ENCODE results near the gene RASGRP3.

RASGRP3 gene

GRCh38 chr2:33521791-33522281 is 45.4 kb downstream of the RASGRP3 start:
- Mint-ChIP-seq H3K27ac (no peak overlapping the region), H3K9me3 (no peaks in the 10 kb centered on the region), H3K4me3 (no peak overlapping the region), H3K4me1 (peaks cover 5% of the 10 kb centered on the region), H3K36me3 (peaks cover 5% of the 10 kb centered on the region)
- ATAC-seq: no peak
- no peak for DNase-seq (ENCODE audit: low spot score in 2 of 2)

GRCh38 chr2:33522576-33522975 is 46.1 kb downstream of the RASGRP3 start:
- no peak for DNase-seq (ENCODE audit: low spot score in 2 of 2)
- ATAC-seq: no peak
- no peaks in the 10 kb centered on the region for H3K9me3 Mint-ChIP-seq
- no peak overlapping the region for H3K4me3 Mint-ChIP-seq
- H3K36me3 Mint-ChIP-seq: peaks cover 5% of the 10 kb centered on the region
- H3K4me1 Mint-ChIP-seq: peaks cover 5% of the 10 kb centered on the region
- H3K27ac Mint-ChIP-seq: no peak overlapping the region

GRCh38 chr2:33525666-33526065 is 49.2 kb downstream of the RASGRP3 start:
- no peak for ATAC-seq
- H3K36me3 Mint-ChIP-seq: peaks cover 5% of the 10 kb centered on the region
- no peak overlapping the region for H3K4me3 Mint-ChIP-seq
- H3K9me3 Mint-ChIP-seq: no peaks in the 10 kb centered on the region
- no peak overlapping the region for H3K27ac Mint-ChIP-seq
- no peak for DNase-seq (ENCODE audit: low spot score in 2 of 2)
- H3K4me1 Mint-ChIP-seq: peaks cover 5% of the 10 kb centered on the region

GRCh38 chr2:33526132-33526531 is 49.7 kb downstream of the RASGRP3 start:
- peaks cover 5% of the 10 kb centered on the region for H3K4me1 Mint-ChIP-seq

GRCh38 chr2:33526921-33527320 is 50.5 kb downstream of the RASGRP3 start:
- Mint-ChIP-seq H3K9me3 (no peaks in the 10 kb centered on the region), H3K4me1 (peaks cover 5% of the 10 kb centered on the region), H3K36me3 (peaks cover 5% of the 10 kb centered on the region), H3K4me3 (no peak overlapping the region), H3K27ac (no peak overlapping the region)
- DNase-seq (ENCODE audit: low spot score in 2 of 2): no peak
- ATAC-seq: no peak

More at GRCh38 chr2:33526132-33526531, 49.7 kb downstream of the RASGRP3 start:
- ATAC-seq: no peak
- Mint-ChIP-seq H3K27ac (no peak overlapping the region), H3K9me3 (no peaks in the 10 kb centered on the region), H3K36me3 (peaks cover 5% of the 10 kb centered on the region), H3K4me3 (no peak overlapping the region)
- no peak for DNase-seq (ENCODE audit: low spot score in 2 of 2)

- H3K4me1 Mint-ChIP-seq: peaks cover 5% of the 10 kb centered on the region
- ATAC-seq (no peak), DNase-seq (ENCODE audit: low spot score in 2 of 2) (no peak)
- no peaks in the 10 kb centered on the region for H3K9me3 Mint-ChIP-seq
- H3K36me3 Mint-ChIP-seq: no peaks in the 10 kb centered on the region
- H3K4me3 Mint-ChIP-seq: no peak overlapping the region
- no peak overlapping the region for H3K27ac Mint-ChIP-seq
These were observed 52.0 kb downstream of the RASGRP3 start for GRCh38 chr2:33528441-33528950.

GRCh38 chr2:33529771-33530481 is 53.5 kb downstream of the RASGRP3 start:
- H3K27ac Mint-ChIP-seq: no peak overlapping the region
- ATAC-seq (no peak), DNase-seq (ENCODE audit: low spot score in 2 of 2) (no peak)
- no peak overlapping the region for H3K4me3 Mint-ChIP-seq
- no peaks in the 10 kb centered on the region for H3K36me3 Mint-ChIP-seq
- peaks cover 5% of the 10 kb centered on the region for H3K4me1 Mint-ChIP-seq
- H3K9me3 Mint-ChIP-seq: no peaks in the 10 kb centered on the region

GRCh38 chr2:33530690-33531548 is 54.5 kb downstream of the RASGRP3 start:
- no peaks in the 10 kb centered on the region for H3K9me3 Mint-ChIP-seq
- no peak overlapping the region for H3K4me3 Mint-ChIP-seq
- DNase-seq (ENCODE audit: low spot score in 2 of 2) (no peak), ATAC-seq (no peak)
- H3K27ac Mint-ChIP-seq: no peak overlapping the region
- no peaks in the 10 kb centered on the region for H3K36me3 Mint-ChIP-seq
- H3K4me1 Mint-ChIP-seq: peaks cover 3% of the 10 kb centered on the region

- Mint-ChIP-seq H3K9me3 (no peaks in the 10 kb centered on the region), H3K4me1 (no peaks in the 10 kb centered on the region), H3K27ac (no peak overlapping the region), H3K4me3 (no peak overlapping the region), H3K36me3 (no peaks in the 10 kb centered on the region)
- DNase-seq (ENCODE audit: low spot score in 2 of 2): no peak
- ATAC-seq: no peak
These were observed 55.2 kb downstream of the RASGRP3 start for GRCh38 chr2:33531549-33532059.

- H3K27ac Mint-ChIP-seq: no peak overlapping the region
- H3K4me3 Mint-ChIP-seq: no peak overlapping the region
- DNase-seq (ENCODE audit: low spot score in 2 of 2): no peak
- ATAC-seq: no peak
- no peaks in the 10 kb centered on the region for H3K4me1 Mint-ChIP-seq
- H3K36me3 Mint-ChIP-seq: no peaks in the 10 kb centered on the region
- H3K9me3 Mint-ChIP-seq: no peaks in the 10 kb centered on the region
These were observed 55.7 kb downstream of the RASGRP3 start for GRCh38 chr2:33532146-33532545.

- H3K9me3 Mint-ChIP-seq: no peaks in the 10 kb centered on the region
- ATAC-seq (no peak), DNase-seq (ENCODE audit: low spot score in 2 of 2) (no peak)
- no peak overlapping the region for H3K27ac Mint-ChIP-seq
- H3K4me3 Mint-ChIP-seq: no peak overlapping the region
- no peaks in the 10 kb centered on the region for H3K36me3 Mint-ChIP-seq
- H3K4me1 Mint-ChIP-seq: no peaks in the 10 kb centered on the region
These were observed 56.5 kb downstream of the RASGRP3 start for GRCh38 chr2:33532966-33533365.

GRCh38 chr2:33535421-33535820 is 59.0 kb downstream of the RASGRP3 start:
- Mint-ChIP-seq H3K27ac (no peak overlapping the region), H3K36me3 (no peaks in the 10 kb centered on the region), H3K4me3 (no peak overlapping the region), H3K9me3 (no peaks in the 10 kb centered on the region), H3K4me1 (no peaks in the 10 kb centered on the region)
- ATAC-seq: no peak
- no peak for DNase-seq (ENCODE audit: low spot score in 2 of 2)

GRCh38 chr2:33541243-33541642 is 64.8 kb downstream of the RASGRP3 start:
- DNase-seq (ENCODE audit: low spot score in 2 of 2) (no peak), ATAC-seq (no peak)
- no peaks in the 10 kb centered on the region for H3K9me3 Mint-ChIP-seq
- H3K36me3 Mint-ChIP-seq: no peaks in the 10 kb centered on the region
- H3K4me3 Mint-ChIP-seq: no peak overlapping the region
- no peak overlapping the region for H3K27ac Mint-ChIP-seq
- H3K4me1 Mint-ChIP-seq: no peaks in the 10 kb centered on the region

- DNase-seq (ENCODE audit: low spot score in 2 of 2): no peak
- H3K9me3 Mint-ChIP-seq: no peaks in the 10 kb centered on the region
- no peak overlapping the region for H3K27ac Mint-ChIP-seq
- H3K4me1 Mint-ChIP-seq: no peaks in the 10 kb centered on the region
- no peak overlapping the region for H3K4me3 Mint-ChIP-seq
- H3K36me3 Mint-ChIP-seq: no peaks in the 10 kb centered on the region
- no peak for ATAC-seq
These were observed 73.8 kb downstream of the RASGRP3 start for GRCh38 chr2:33550206-33550605.

- no peaks in the 10 kb centered on the region for H3K4me1 Mint-ChIP-seq
These were observed 76.5 kb downstream of the RASGRP3 start for GRCh38 chr2:33552758-33553461.

More at GRCh38 chr2:33552758-33553461, 76.5 kb downstream of the RASGRP3 start:
- H3K27ac Mint-ChIP-seq: no peak overlapping the region
- no peak for DNase-seq (ENCODE audit: low spot score in 2 of 2)
- H3K36me3 Mint-ChIP-seq: no peaks in the 10 kb centered on the region
- no peaks in the 10 kb centered on the region for H3K9me3 Mint-ChIP-seq
- no peak overlapping the region for H3K4me3 Mint-ChIP-seq
- ATAC-seq: no peak

Measured in stimulated activated effector memory CD8-positive, alpha-beta T cell treated with anti-CD3 and anti-CD28 coated beads, Interleukin-12 subunit alpha, Interleukin-12 subunit beta, amount 100 ng/mL, for 72 hours (primary cell).